ENCODE data around the gene CALD1.

GRCh38 chr7:134910214-134910890 is 130.9 kb downstream of the CALD1 start:
- TF ChIP-seq, protein P1, sequence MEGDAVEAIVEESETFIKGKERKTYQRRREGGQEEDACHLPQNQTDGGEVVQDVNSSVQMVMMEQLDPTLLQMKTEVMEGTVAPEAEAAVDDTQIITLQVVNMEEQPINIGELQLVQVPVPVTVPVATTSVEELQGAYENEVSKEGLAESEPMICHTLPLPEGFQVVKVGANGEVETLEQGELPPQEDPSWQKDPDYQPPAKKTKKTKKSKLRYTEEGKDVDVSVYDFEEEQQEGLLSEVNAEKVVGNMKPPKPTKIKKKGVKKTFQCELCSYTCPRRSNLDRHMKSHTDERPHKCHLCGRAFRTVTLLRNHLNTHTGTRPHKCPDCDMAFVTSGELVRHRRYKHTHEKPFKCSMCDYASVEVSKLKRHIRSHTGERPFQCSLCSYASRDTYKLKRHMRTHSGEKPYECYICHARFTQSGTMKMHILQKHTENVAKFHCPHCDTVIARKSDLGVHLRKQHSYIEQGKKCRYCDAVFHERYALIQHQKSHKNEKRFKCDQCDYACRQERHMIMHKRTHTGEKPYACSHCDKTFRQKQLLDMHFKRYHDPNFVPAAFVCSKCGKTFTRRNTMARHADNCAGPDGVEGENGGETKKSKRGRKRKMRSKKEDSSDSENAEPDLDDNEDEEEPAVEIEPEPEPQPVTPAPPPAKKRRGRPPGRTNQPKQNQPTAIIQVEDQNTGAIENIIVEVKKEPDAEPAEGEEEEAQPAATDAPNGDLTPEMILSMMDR (IDR thresholded peaks at IDR 0.05; ENCODE audit: borderline replicate concordance, extremely low read depth, low read length, poor library complexity, severe bottlenecking) = no peak
- no peak for TF ChIP-seq EZH2 (IDR thresholded peaks at IDR 0.05; ENCODE audit: borderline replicate concordance, low read depth, low read length, severe bottlenecking)

All from DND-41 (cell line).